Measurements from ENCODE around the gene MRPL51. TPM values are rescaled to one million over a fixed set of nuclear protein-coding genes. Genes with fewer than 3 reads are reported as not detected.
"Not testable (repeated sequence)": the region's sequence is repeated elsewhere in the genome, so short reads cannot be mapped to it uniquely, and the experiment has no call there.

The MRPL51 gene
- total RNA-seq, 2 donors from 2014 or later, result 36.6 to 42.2 TPM

DNA sequence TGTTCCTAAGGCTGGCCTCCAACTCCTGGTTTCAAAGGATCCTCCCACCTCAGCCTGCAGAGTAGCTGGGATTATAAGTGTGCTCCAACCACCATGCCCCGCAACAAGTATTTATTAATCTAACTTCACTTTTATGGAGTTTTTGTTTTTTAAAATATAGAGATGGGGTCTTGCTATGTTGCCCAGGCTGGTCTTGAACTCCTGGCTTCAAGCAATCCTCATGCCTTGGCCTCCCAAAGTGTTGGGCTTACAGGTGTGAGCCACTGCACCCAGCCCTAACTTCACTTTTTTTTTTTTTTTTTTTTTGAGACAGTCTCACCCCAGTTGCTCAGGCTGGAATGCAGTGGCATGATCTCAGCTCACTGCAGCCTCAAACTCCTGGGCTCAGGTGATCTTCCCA, 2.4 kb downstream of the MRPL51 start:
- H3K36me3 Mint-ChIP-seq (ENCODE audit: low read depth); H3K4me3 Mint-ChIP-seq; H3K27me3 Mint-ChIP-seq; H3K9me3 ChIP-seq (ENCODE audit: control insufficient read depth, low read length, poor library complexity, severe bottlenecking); H3K27ac Mint-ChIP-seq; ATAC-seq; DNase-seq: not testable (repeated sequence)
- peaks cover 28% of the 10 kb centered on the region for H3K4me1 Mint-ChIP-seq

DNA sequence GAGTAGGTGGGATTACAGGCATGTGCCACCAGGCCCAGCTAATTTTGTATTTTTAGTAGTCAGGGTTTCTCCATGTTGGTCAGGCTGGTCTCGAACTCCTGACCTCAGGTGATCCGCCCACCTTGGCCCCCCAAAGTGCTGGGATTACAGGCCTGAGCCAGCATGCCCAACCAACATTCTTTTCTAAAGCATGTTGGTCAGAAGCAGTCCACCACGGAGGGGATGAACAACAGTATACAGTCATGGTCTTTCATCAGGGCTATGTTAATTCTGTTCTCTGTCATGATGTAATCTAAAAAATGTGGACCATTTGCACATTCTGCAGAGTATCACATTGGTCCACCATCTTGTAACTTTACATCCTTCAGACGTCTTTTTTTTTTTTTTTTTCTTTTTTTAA, 3.6 kb downstream of the MRPL51 start:
- H3K27me3 Mint-ChIP-seq, result no peaks in the 10 kb centered on the region
- H3K9me3 ChIP-seq (ENCODE audit: control insufficient read depth, low read length, poor library complexity, severe bottlenecking), result no peaks in the 10 kb centered on the region
- peaks cover 17% of the 10 kb centered on the region for H3K4me1 Mint-ChIP-seq
- ATAC-seq (no peak), DNase-seq (no peak)
- peaks cover 7% of the 10 kb centered on the region for H3K36me3 Mint-ChIP-seq (ENCODE audit: low read depth)
- H3K4me3 Mint-ChIP-seq, result no peak overlapping the region
- no peak overlapping the region for H3K27ac Mint-ChIP-seq

DNA sequence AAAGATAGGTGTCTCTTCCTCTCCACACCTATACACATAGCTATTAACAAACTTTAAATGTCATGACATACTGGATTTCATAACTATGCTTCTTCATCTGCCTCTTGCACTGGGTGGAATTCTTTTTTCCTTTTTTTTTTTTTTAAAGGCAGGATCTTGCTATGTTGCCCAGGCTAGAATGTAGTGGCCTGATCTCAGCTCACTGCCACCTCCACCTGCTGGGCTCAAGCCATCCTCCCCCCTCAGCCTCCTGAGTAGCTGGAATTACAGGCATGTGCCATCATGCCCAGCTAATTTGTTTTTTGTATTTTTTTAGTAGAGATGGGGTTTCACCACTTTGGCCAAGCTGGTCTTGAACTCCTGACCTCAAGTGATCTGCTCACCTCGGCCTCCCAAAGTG, 4.8 kb downstream of the MRPL51 start:
- Mint-ChIP-seq H3K4me1 (peaks cover 14% of the 10 kb centered on the region), H3K4me3 (no peak overlapping the region), H3K36me3 (ENCODE audit: low read depth) (peaks cover 5% of the 10 kb centered on the region), H3K27me3 (no peaks in the 10 kb centered on the region), H3K27ac (no peak overlapping the region)
- H3K9me3 ChIP-seq (ENCODE audit: control insufficient read depth, low read length, poor library complexity, severe bottlenecking), result no peaks in the 10 kb centered on the region
- DNase-seq (no peak), ATAC-seq (no peak)

DNA sequence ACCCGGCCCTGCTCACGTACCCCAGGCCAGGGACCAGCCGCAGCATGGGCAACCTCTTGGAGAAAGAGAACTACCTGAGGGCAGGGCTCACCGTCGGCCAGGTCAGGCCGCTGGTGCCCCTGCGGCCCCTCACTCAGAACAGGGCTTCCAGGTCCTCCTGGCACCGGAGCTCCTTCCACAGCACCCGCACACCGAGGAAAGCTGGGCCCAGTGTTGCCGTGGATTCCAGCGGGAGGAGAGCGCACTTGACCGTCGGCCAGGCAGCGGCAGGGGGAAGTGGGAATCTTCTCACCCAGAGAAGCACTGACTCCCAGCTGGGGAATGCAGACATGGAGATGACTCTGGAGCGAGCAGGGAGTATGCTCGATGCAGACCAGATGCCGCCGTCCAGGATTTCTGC, 14.6 kb downstream of the MRPL51 start:
- no peak for ATAC-seq
- no peaks in the 10 kb centered on the region for H3K36me3 Mint-ChIP-seq (ENCODE audit: low read depth)
- H3K27ac Mint-ChIP-seq, result no peak overlapping the region
- no peaks in the 10 kb centered on the region for H3K27me3 Mint-ChIP-seq
- no peak overlapping the region for H3K4me3 Mint-ChIP-seq
- no peaks in the 10 kb centered on the region for H3K9me3 ChIP-seq (ENCODE audit: control insufficient read depth, low read length, poor library complexity, severe bottlenecking)
- DNase-seq, result no peak
- H3K4me1 Mint-ChIP-seq, result peaks cover 2% of the 10 kb centered on the region

DNA sequence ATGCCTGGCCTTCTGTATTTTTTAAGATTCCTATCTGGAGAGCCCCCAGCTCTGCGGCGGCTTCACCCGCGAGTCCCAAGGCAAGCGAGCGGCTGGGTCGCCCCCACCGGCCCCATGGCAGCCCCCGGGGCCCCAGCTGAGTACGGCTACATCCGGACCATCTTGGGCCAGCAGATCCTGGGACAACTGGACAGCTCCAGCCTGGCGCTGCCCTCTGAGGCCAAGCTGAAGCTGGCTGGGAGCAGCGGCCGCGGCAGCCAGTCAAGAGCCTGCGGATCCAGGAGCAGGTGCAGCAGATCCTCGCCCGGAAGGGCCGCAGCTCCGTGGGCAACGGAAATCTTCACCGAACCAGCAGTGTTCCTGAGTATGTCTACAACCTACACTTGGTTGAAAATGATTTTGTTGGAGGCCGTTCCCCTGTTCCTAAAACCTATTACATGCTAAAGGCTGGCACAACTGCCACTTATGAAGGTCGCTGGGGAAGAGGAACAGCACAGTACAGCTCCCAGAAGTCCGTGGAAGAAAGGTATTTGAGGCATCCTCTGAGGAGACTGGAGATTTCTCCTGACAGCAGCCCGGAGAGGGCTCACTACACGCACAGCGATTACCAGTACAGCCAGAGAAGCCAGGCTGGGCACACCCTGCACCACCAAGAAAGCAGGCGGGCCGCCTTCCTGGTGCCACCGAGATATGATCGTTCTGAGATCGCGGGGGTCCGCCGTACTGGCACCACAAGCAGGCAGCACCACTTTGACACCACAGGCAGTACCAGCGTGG, 15.3 kb downstream of the MRPL51 start:
- not testable (repeated sequence) for H3K27ac Mint-ChIP-seq; H3K9me3 ChIP-seq (ENCODE audit: control insufficient read depth, low read length, poor library complexity, severe bottlenecking); H3K4me3 Mint-ChIP-seq; DNase-seq; H3K36me3 Mint-ChIP-seq (ENCODE audit: low read depth); ATAC-seq; H3K27me3 Mint-ChIP-seq; H3K4me1 Mint-ChIP-seq

DNA sequence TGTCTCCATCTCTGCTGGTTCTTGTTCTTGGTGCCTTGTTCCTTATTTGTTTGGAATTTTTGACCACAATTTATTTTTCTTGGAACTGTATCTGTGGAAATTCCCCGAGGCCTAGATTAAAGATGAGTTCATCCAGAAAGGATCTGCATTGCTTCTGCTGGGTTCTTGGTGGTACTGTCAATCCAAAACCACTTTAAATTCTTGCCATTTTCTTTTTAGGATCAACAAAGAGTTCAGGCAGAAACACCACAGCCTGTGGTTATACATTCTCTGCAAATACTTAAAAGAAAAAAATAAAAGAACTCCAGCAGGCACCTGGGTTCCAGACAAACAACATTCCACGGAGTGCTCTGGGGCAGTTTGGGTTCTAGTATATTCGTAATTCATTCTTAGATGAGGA, 16.6 kb downstream of the MRPL51 start:
- no peaks in the 10 kb centered on the region for H3K27me3 Mint-ChIP-seq
- ATAC-seq (no peak), DNase-seq (no peak)
- no peak overlapping the region for H3K4me3 Mint-ChIP-seq
- peaks cover 4% of the 10 kb centered on the region for H3K4me1 Mint-ChIP-seq
- no peak overlapping the region for H3K27ac Mint-ChIP-seq
- H3K9me3 ChIP-seq (ENCODE audit: control insufficient read depth, low read length, poor library complexity, severe bottlenecking), result no peaks in the 10 kb centered on the region
- H3K36me3 Mint-ChIP-seq (ENCODE audit: low read depth), result no peaks in the 10 kb centered on the region

DNA sequence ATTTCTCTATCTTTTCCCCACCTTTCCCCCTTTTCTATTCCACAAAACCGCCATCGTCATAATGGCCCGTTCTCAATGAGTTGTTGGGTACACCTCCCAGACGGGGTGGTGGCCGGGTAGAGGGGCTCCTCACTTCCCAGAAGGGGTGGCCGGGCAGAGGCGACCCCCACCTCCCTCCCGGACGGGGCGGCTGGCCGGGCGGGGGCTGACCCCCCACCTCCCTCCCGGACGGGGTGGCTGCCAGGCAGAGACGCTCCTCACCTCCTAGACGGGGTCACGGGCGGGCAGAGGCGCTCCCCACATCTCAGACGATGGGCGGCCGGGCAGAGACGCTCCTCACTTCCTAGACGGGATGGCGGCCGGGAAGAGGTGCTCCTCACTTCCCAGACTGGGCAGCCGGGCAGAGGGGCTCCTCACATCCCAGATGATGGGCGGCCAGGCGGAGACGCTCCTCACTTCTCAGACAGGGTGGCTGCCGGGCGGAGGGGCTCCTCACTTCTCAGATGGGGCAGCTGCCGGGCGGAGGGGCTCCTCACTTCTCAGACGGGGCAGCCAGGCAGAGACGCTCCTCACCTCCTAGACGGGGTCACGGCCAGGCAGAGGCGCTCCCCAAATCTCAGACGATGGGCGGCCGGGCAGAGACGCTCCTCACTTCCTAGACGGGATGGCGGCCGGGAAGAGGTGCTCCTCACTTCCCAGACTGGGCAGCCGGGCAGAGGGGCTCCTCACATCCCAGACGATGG, 17.7 kb downstream of the MRPL51 start:
- ATAC-seq; H3K4me3 Mint-ChIP-seq; H3K27ac Mint-ChIP-seq; H3K36me3 Mint-ChIP-seq (ENCODE audit: low read depth); H3K9me3 ChIP-seq (ENCODE audit: control insufficient read depth, low read length, poor library complexity, severe bottlenecking); H3K27me3 Mint-ChIP-seq; DNase-seq; H3K4me1 Mint-ChIP-seq: not testable (repeated sequence)

DNA sequence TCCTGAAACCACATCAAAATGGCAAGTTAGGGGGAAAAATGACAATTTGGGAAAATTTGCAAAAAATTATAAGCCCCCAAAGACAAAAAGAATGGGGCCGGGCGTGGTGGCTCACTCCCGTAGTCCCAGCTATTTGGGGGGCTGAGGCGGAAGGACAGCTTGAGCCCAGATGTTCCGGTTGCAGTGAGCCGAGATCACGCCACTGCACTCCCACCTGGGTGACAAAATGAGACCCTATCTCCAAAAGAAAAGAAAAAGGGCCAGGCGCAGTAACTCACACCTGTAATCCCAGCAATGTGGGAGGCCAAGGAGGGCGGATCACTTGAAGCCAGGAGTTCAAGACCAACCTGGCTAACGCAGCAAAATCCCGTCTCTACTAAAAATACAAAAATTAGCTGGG, 20.6 kb downstream of the MRPL51 start:
- DNase-seq (no peak), ATAC-seq (no peak)
- Mint-ChIP-seq H3K27ac (no peak overlapping the region), H3K27me3 (no peaks in the 10 kb centered on the region), H3K4me3 (no peak overlapping the region), H3K4me1 (peaks cover 27% of the 10 kb centered on the region), H3K36me3 (ENCODE audit: low read depth) (no peaks in the 10 kb centered on the region)
- H3K9me3 ChIP-seq (ENCODE audit: control insufficient read depth, low read length, poor library complexity, severe bottlenecking), result no peaks in the 10 kb centered on the region

DNA sequence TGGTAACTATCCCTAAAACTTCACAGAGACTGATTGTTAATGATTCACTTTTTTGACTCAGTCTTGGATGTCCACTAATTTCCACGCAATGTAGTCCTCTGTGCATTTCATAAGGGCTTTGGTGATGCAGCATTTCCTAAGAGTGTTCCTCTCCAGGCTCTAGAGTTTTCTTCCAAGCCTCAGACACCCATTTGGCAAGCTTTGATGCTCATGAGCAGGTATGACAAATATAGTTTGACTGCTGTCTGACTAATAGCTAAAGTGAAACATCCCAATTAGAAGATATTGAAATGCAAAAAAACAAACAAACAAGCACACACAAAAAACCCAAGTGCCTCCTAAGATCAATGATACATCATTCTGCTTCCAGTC, 21.1 kb downstream of the MRPL51 start:
- H3K36me3 Mint-ChIP-seq (ENCODE audit: low read depth), result peaks cover 1% of the 10 kb centered on the region
- ATAC-seq (no peak), DNase-seq (no peak)
- H3K27me3 Mint-ChIP-seq, result no peaks in the 10 kb centered on the region
- no peaks in the 10 kb centered on the region for H3K9me3 ChIP-seq (ENCODE audit: control insufficient read depth, low read length, poor library complexity, severe bottlenecking)
- H3K27ac Mint-ChIP-seq, result peak overlapping the region; percentile 80
- H3K4me1 Mint-ChIP-seq, result peaks cover 31% of the 10 kb centered on the region
- H3K4me3 Mint-ChIP-seq, result peak overlapping the region; percentile 3

DNA sequence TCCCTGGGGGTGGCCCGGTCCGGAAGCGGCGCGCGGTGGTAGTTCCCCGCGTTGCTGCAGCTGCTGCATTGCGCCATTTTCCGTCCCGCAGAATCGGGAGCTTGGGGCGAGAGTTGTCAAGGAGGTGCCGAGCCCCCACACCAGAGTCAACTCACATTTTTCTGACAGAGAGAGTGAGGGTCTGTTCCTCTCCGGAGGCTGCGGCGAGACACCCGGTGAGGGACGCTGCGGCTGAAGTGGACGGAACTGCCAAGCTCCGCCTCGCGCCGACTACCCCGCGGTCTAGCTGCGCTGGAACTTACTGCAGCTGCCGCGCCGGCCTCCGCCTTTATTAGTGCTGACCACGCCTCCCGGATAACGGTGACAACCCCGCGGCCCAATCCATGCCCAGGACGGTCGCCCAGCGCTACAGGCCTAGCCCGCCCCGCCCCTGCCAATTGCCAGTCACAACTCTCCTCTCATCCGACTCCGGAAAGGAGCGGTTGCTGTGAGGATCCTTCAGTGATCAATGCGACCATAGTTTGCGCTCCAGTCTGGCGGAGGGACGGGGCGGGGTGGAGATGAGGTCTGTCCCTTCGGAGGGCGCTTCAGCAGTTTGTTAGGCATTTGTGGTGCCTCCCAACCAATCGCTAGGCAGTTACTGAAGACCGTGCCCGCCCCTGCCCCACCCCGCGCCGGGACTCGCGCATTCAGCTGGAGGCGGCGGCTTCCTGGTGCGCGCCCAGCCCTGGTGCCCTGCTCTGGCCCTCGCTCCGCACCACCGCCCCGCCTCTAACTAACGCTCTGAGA, 22.5 kb downstream of the MRPL51 start, which contains the start of gene VAMP1:
TSS of gene VAMP1 (minus strand) at position 303 of the 789 bp plus-strand sequence. CDS start at position 157, 146 bp downstream.
- H3K9me3 ChIP-seq (ENCODE audit: control insufficient read depth, low read length, poor library complexity, severe bottlenecking), result no peaks in the 10 kb centered on the region
- H3K4me1 Mint-ChIP-seq, result peaks cover 42% of the 10 kb centered on the region
- ATAC-seq (peak; percentile 92), DNase-seq (peak; percentile 90 to 95 (median 93))
- peak within 1 kb of the TSS; percentile 80 for H3K27ac Mint-ChIP-seq
- H3K4me3 Mint-ChIP-seq, result peak within 1 kb of the TSS; percentile 91
- peaks cover 2% of the 10 kb centered on the region for H3K36me3 Mint-ChIP-seq (ENCODE audit: low read depth)
- no peaks in the 10 kb centered on the region for H3K27me3 Mint-ChIP-seq

DNA sequence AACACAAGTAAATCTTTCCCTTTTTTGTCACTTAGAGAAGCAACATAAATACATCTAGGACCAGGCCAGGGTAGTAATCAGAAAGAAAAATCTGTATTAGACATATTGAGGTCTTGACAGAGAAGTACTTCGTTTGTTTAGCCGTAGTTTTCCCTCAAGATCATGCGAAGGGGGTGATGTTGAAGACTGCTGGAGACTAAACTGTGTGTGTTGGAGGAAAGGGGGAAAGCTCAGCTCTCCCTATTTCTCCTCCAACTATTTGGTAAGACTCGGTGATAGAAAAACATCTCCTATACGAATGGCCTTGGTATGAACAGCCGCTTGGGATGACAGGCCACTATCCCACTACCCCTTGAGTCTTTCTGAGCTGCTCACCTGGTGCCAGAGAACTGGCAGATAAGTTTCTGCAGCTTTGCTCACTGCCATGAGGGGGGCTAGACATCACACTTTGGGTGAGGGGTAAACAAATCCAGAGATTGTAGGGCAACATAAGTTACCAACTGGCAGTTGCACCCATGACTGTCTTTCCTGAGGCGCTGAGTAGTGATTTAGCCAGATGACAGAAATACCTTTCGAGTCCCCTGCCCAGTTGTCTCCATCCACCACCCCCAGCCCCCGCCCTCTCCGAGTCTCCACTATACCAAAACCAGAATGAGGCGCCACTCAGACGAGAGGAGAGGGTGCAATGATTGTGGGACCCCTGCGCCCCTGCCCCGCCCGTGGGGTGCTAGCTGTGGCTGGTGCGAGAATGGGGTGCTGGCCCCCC, 23.3 kb downstream of the MRPL51 start:
- no peaks in the 10 kb centered on the region for H3K9me3 ChIP-seq (ENCODE audit: control insufficient read depth, low read length, poor library complexity, severe bottlenecking)
- ATAC-seq (no peak), DNase-seq (no peak)
- Mint-ChIP-seq H3K4me3 (peak overlapping the region; percentile 91), H3K27ac (peak overlapping the region; percentile 80), H3K36me3 (ENCODE audit: low read depth) (peaks cover 2% of the 10 kb centered on the region), H3K4me1 (peaks cover 46% of the 10 kb centered on the region), H3K27me3 (no peaks in the 10 kb centered on the region)

DNA sequence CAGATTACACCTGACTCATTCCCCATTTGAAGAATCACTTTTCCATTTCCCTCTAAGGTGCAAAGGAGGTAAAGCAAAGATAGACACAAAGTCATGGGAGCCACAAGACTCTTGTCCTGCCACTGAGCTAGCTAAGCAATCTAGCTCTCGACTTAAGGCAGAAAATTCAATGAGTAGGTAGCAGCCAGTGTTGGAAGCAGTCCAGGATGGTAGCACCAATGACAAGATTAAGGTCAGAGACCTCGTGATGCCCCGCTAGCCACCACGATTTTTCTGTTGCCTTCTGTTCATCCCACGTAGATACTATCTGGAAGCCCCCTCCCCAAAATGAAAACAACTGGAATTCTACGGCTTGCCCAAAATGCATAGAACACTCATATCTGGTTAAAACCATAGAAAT, 24.0 kb downstream of the MRPL51 start:
- Mint-ChIP-seq H3K4me3 (peak overlapping the region; percentile 91), H3K27ac (peak overlapping the region; percentile 80), H3K4me1 (peaks cover 53% of the 10 kb centered on the region), H3K27me3 (no peaks in the 10 kb centered on the region), H3K36me3 (ENCODE audit: low read depth) (peaks cover 5% of the 10 kb centered on the region)
- H3K9me3 ChIP-seq (ENCODE audit: control insufficient read depth, low read length, poor library complexity, severe bottlenecking), result no peaks in the 10 kb centered on the region
- no peak for ATAC-seq
- DNase-seq, result no peak

DNA sequence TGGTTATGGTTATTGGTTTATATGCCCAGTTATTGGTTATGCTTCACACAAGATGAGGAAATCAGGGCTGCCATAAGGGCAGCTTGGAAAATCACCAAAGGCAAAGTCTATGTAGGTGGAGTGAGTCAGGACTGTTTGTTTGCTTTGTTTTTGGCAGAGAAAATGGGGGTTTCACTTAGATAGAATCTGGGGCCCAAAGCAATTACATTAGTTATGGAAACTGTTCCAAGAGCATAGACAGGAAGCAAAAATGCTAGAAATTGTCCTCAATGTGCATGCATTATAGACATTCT, 24.8 kb downstream of the MRPL51 start:
- H3K9me3 ChIP-seq (ENCODE audit: control insufficient read depth, low read length, poor library complexity, severe bottlenecking), result no peaks in the 10 kb centered on the region
- peaks cover 60% of the 10 kb centered on the region for H3K4me1 Mint-ChIP-seq
- ATAC-seq (no peak), DNase-seq (no peak)
- H3K27me3 Mint-ChIP-seq, result no peaks in the 10 kb centered on the region
- peak overlapping the region; percentile 80 for H3K27ac Mint-ChIP-seq
- peak overlapping the region; percentile 91 for H3K4me3 Mint-ChIP-seq
- peaks cover 5% of the 10 kb centered on the region for H3K36me3 Mint-ChIP-seq (ENCODE audit: low read depth)

Data from T-helper 17 cell (primary cell).